ENCODE results near the gene CPXM1.
A peak's percentile ranks its signal among the peaks of the same experiment; 100 is the strongest.

GRCh38 chr20:2754424-2754823 lies 46.0 kb downstream of the CPXM1 start:
- TF ChIP-seq MAX (IDR thresholded peaks at IDR 0.05; ENCODE audit: insufficient read depth, insufficient read length) (no peak), CTCF (IDR thresholded peaks at IDR 0.05; ENCODE audit: extremely low read depth in 1 of 2, insufficient read depth in 1 of 2, low read depth in 1 of 2, low read length in 2 of 2) (no peak), POLR2A (IDR thresholded peaks at IDR 0.05; ENCODE audit: low read depth, low read length) (no peak), POLR2AphosphoS5 (IDR thresholded peaks at IDR 0.05; ENCODE audit: insufficient read depth, low read depth, low read length) (no peak), EZH2 (IDR thresholded peaks at IDR 0.05; ENCODE audit: borderline replicate concordance, low read depth, low read length, severe bottlenecking) (peak; percentile 15), MYC (IDR thresholded peaks at IDR 0.05; ENCODE audit: low read depth, low read length) (no peak)

All from endothelial cell of umbilical vein (primary cell).